Measurements from ENCODE around the gene SMAD5. TPM values are rescaled to one million over a fixed set of nuclear protein-coding genes. Genes with fewer than 3 reads are reported as not detected.
A peak's percentile ranks its signal among the peaks of the same experiment; 100 is the strongest.

Gene SMAD5
- total RNA-seq, 1 experiment from 2014 or later: 56.3 TPM

GRCh38 chr5:136114414-136115125 is 18.1 kb upstream of the SMAD5 start:
- DNase-seq (ENCODE audit: low read depth): no peak

- DNase-seq (ENCODE audit: low read depth): no peak
These were observed 17.3 kb upstream of the SMAD5 start for GRCh38 chr5:136115183-136115865.

- no peak for DNase-seq (ENCODE audit: low read depth)
These were observed 12.1 kb upstream of the SMAD5 start for GRCh38 chr5:136120529-136120928.

GRCh38 chr5:136123236-136123768 is 9.3 kb upstream of the SMAD5 start:
- DNase-seq (ENCODE audit: low read depth): peak; percentile 41

GRCh38 chr5:136127560-136127959 is 5.1 kb upstream of the SMAD5 start:
- no peak for DNase-seq (ENCODE audit: low read depth)

GRCh38 chr5:136128481-136128880 is 4.2 kb upstream of the SMAD5 start:
- DNase-seq (ENCODE audit: low read depth): no peak

- no peak for DNase-seq (ENCODE audit: low read depth)
These were observed 3.2 kb upstream of the SMAD5 start for GRCh38 chr5:136129445-136129844.

GRCh38 chr5:136130581-136130980 is 2.1 kb upstream of the SMAD5 start:
- DNase-seq (ENCODE audit: low read depth): no peak

GRCh38 chr5:136132087-136132486 is 558 bp upstream of the SMAD5 start:
- peak; percentile 18 for DNase-seq (ENCODE audit: low read depth)

- peak; percentile 69 for DNase-seq (ENCODE audit: low read depth)
These were observed 727 bp downstream of the SMAD5 start for GRCh38 chr5:136133222-136133921.

- DNase-seq (ENCODE audit: low read depth): no peak
These were observed 1.3 kb downstream of the SMAD5 start for GRCh38 chr5:136133922-136134379.

- no peak for DNase-seq (ENCODE audit: low read depth)
These were observed 2.0 kb downstream of the SMAD5 start for GRCh38 chr5:136134653-136135052.

GRCh38 chr5:136135536-136135935 is 2.9 kb downstream of the SMAD5 start:
- DNase-seq (ENCODE audit: low read depth): no peak

- no peak for DNase-seq (ENCODE audit: low read depth)
These were observed 5.0 kb downstream of the SMAD5 start for GRCh38 chr5:136137497-136138220.

- DNase-seq (ENCODE audit: low read depth): no peak
These were observed 8.9 kb downstream of the SMAD5 start for GRCh38 chr5:136141561-136141960.

- DNase-seq (ENCODE audit: low read depth): no peak
These were observed 10.7 kb downstream of the SMAD5 start for GRCh38 chr5:136143312-136143711.

GRCh38 chr5:136143763-136144162 is 11.1 kb downstream of the SMAD5 start:
- peak; percentile 36 for DNase-seq (ENCODE audit: low read depth)

- no peak for DNase-seq (ENCODE audit: low read depth)
These were observed 12.4 kb downstream of the SMAD5 start for GRCh38 chr5:136145030-136145429.

- no peak for DNase-seq (ENCODE audit: low read depth)
These were observed 13.6 kb downstream of the SMAD5 start for GRCh38 chr5:136146201-136146600.

GRCh38 chr5:136147632-136148031 is 15.0 kb downstream of the SMAD5 start:
- DNase-seq (ENCODE audit: low read depth): no peak

GRCh38 chr5:136149891-136150290 is 17.2 kb downstream of the SMAD5 start:
- no peak for DNase-seq (ENCODE audit: low read depth)
